ENCODE measurements around the gene HOXC9.

The HOXC9 gene

GRCh38 chr12:53988541-53989226, 11.3 kb upstream of the HOXC9 start:
- no peak for DNase-seq (ENCODE audit: low read depth in 2 of 2)

GRCh38 chr12:53989227-53990113, 10.5 kb upstream of the HOXC9 start:
- DNase-seq (ENCODE audit: low read depth in 2 of 2) = no peak

DNA sequence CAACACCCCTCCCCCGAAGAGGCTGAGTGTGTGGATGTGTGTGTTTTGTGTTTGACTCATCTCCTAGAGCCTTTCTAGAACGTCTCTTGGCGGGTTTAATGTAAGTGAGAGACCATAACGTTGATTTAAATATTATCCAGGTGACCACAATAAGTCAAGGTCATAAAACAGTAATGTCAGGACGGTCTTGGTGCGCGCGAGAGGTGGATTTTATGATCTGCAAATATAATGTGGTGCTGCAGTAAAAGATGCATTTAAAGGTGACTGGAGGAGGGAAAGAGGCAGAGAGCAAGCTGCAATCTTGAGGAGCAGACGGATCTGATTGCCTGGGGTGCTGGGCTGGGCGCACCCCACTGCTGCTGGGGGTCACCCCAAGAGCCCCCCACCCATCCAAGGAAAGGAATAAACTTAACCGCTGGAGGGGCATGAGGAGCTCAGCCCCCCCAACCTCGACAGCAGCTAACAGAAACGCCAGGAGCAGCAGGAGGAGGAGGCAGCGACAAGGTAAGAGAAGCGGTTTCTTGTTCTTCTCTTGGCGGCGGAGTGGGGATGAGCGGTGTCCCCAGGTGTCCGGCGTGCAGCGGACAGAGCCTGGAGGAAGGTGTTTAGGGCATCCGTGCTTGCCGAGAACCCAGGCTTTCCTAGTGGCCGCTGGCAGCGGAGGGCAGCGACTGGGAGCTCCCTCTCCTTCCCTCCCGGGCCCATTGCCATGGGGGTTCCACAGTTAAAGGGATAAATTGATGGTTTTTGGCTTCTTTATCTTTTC, 9.5 kb upstream of the HOXC9 start:
- no peak for DNase-seq (ENCODE audit: low read depth in 2 of 2)

GRCh38 chr12:53991077-53991460, 8.9 kb upstream of the HOXC9 start:
- DNase-seq (ENCODE audit: low read depth in 2 of 2) = no peak

DNA sequence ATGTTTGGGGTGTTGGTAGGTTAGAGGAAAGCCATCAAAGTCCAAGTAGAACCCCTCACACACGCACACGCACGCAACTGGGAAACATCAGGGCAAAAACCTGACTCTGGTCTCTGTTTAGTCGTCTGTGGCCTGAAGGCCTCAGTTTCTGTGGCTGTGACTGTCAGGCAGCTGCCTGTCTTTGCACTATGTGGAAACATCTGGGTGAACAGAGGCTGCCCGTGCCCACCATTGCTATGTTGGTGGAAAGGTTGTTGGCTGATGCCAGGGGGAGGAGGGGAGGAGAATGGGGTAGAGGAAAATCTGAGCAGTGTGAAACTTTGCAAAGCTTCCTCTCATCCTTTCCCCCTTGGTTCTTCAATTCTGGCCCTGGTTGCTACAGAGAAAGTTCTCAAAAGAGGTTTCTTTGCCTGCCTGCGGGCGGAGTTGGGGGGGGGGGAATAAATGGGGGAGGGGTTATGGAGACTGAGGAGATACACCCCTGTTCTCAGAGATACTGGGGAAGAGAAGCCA, 7.5 kb upstream of the HOXC9 start:
- DNase-seq (ENCODE audit: low read depth in 2 of 2) = no peak

DNA sequence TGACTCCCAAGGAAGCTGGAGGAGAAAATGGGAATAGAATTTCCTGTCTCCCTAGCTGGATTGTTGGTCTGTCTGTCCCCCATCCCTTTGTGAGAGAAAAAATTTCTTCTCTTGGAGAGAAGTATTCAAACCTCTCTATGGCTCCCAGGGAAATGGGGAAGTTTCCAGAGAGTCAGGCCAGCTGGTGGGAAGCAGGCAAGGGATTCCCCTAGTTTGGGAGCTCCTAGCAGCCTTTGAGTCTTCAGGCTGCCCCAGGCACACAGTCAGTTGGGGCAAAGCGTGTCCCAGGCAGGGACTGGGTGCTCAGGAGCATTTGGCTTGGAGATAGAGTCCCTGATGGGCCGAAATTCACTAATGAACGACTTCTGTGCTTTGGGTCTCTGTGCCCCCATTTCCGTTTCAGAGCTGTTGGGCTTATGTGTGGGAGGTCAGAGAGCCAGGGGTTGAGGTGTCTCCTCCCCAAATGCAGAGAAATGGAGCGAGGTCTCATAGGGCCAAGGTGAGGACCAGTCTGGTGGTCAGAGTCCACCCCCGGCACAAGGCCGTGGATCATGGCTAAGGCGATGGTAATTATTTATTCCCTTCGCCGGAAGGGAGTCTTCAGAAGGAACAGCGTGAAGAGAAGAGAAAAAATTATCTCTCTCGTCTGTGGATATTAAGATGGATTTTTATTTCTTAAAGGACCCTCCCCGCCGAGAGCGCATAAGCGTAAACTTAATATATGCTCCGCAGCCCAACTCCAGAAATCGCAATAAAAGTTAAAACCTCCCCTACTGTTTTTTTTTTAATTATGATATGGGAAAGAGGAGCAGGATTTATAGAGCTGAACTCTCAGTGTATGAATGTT, 6.6 kb upstream of the HOXC9 start:
- DNase-seq (ENCODE audit: low read depth in 2 of 2) = no peak

- no peak for DNase-seq (ENCODE audit: low read depth in 2 of 2)
These were observed 6.0 kb upstream of the HOXC9 start for GRCh38 chr12:53994009-53994263.

DNA sequence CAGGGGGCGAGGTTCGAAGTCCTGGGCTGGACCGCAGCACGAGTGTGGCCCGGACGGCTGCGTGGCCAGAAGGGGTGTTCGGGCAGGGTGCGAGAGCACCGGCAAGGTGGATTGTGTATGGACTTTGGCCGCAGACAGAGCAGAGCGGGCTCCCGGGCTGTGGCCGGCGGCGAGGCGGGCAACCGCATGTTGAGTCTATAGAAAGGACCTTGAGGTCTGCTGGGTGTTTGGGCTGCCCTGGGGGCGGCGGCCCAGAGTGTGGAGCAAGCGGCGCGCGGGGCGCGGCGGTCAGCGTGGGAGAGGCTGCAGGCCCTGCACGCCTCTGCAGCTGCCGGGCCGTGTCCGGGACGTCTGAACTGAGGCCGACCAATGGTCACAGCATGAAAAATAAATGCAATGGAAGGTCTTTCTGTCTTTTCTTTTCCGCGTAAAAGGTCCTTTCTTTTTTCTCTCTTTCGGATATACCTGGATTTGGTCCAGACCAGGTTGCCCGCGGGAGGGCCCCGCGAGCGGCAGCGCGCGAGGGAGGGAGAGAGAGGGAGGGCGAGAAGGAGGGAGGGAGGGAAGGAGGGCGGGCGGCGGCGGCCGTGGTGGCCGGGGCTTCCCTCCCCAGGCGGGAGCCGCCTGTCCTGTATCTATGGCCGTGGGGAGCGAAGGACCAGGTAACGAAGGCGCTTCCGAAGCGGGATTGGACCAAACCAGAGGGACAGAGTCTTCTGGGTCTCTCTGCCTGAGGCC, 5.5 kb upstream of the HOXC9 start:
- DNase-seq (ENCODE audit: low read depth in 2 of 2) = no peak

DNA sequence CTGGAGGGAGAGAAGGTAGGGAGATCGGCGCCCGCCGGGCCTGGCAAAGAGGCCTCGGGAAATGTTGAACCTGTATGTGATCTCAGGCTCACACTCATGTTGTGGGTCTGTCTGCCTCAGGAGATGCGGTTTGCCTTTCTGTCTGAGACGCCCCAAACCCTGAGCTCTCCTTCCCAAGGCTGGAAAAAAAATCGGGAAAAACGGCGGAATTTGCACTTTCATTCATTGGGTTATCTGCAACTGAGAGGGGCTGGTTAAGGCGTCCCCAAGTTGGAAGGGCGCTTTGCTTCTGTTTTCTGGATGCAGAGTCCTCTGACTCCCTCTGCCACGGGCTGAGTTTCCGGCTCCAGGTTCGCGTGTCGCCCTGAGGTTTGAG, 5.0 kb upstream of the HOXC9 start:
- no peak for DNase-seq (ENCODE audit: low read depth in 2 of 2)

DNA sequence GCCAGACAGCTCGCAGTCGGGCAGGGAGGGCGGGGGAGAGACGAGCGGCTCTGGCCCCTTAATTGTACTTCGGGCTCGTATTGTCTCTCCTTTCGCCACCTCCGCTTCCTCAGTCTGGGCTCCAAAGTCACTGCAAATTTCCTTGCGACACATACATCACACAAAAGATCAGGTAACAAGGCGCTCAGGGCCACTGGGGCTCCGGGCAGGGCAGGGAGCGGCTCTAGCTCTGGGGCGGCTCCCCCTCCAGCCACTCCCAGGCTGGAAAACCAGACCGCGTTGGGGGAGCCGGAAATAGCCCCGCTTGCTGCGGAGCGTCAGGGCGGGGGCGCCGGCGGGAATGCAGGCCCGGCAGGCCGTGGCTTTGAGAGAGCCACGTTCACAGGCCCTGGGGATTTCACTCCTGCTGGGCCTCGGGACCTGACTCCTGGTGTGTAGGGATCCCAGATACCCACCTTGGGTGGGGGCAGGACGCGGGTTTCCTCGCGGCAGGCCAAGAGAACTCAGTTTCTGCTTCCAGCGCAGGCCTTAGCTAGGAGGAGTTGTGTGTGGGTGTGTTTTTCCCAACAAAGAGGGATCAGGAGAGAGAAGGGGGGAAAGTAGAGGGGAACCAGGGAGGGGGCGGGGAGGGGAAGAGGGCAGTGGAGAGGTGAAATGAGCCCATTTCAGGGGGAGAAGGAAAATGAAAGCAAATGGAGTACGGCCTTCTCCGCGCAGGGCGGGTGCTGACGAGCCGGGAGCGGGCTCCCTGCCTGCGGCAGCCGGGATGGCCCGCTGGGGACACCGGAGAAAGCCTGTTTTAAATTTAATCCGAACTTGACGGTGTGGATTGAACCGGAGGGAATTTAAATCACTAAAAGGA, 4.4 kb upstream of the HOXC9 start:
- DNase-seq (ENCODE audit: low read depth in 2 of 2) = no peak

DNA sequence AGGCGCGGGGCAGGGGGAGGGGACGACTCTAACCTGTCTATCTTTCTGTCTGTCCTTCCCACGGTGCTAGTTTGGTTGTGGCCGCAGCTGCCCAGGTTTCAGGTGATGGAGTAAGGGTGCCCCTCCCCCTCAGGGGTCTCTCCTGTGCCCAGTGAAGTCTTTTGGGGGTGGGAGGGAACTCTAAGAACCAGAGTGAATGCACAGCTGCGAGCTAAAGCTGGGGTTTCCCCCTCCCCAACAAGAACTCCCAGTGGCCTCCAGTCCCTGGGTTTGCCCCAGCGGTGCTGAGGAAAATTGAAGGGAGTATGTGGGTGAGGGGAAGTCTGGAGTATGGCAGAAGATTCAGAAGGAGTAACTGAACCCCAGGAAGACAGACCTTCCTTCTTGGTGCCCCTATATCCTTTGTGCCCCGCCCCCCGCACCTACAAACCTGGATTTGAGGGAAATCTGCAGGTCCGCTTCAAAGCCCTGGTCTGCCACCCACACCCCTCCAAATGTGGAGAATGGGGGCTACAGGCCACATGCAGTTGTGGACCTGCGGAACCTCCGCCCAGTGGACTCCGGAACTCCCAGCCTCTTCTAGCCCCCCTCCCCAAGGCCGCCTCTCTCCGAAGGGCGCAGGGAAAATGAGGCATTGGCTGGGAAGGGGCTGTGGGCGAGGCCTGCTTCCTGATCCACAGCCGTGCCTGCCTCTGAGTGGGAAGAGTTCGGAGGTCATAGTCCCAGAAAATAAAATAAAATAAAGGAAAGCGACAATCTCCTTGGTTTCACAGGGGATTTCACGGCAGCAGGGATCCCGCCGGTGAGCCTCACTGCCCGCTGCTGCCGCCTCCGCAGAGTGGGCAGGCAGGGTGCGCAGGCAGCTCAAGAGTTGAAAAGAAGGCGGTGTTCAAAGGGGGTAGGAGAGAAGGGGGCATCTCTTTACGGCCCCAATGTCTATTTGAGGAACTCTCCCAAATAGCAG, 3.4 kb upstream of the HOXC9 start:
- no peak for DNase-seq (ENCODE audit: low read depth in 2 of 2)

- no peak for DNase-seq (ENCODE audit: low read depth in 2 of 2)
These were observed 2.5 kb upstream of the HOXC9 start for GRCh38 chr12:53997204-53998109.

GRCh38 chr12:53998110-53998899, 1.7 kb upstream of the HOXC9 start:
- DNase-seq (ENCODE audit: low read depth in 2 of 2) = no peak

- no peak for DNase-seq (ENCODE audit: low read depth in 2 of 2)
These were observed 1.1 kb upstream of the HOXC9 start for GRCh38 chr12:53998900-53999236.

DNA sequence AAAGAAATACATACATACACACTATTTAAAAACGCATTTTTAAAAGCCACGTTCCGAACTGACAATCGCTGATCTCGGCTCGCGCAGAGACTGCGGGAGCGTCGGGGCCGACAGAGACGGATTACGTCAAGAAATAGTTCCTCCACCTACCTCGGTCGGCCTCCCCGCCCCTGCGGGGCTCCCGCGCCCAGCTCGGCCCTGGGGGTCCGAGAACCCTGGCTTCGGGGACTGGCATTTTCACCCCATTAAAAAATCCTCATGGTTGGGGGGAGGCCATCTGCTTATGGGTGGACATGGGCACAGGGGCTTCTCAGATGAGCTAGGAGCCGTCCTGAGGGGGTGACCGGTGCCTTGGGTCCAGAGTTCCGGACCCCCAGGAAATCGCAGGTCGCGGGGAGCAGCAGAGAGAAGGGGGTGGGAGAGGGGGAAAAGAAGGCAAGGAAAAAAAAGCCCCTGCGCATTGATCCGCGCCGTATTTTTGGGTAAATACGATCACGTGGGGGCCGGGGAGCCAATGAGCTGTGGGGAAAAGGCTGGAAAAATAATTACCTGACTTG, 324 bp upstream of the HOXC9 start:
- peak; percentile 80 to 85 for DNase-seq (ENCODE audit: low read depth in 2 of 2)

- no peak for DNase-seq (ENCODE audit: low read depth in 2 of 2)
These were observed 1.6 kb downstream of the HOXC9 start for GRCh38 chr12:54001283-54002187.

Data from fibroblast of skin of left biceps (primary cell).